Measurements from ENCODE around the gene ATF5.

Gene ATF5

GRCh38 chr19:49889687-49890348 is 39.2 kb upstream of the ATF5 start:
- Mint-ChIP-seq H3K4me1 (peaks cover 24% of the 10 kb centered on the region), H3K4me3 (peak overlapping the region; percentile 63), H3K36me3 (ENCODE audit: low read depth) (peaks cover 15% of the 10 kb centered on the region), H3K27ac (peak overlapping the region; percentile 59), H3K27me3 (no peaks in the 10 kb centered on the region), H3K9me3 (no peaks in the 10 kb centered on the region)
- DNase-seq = peak; percentile 78
- peak; percentile 53 for ATAC-seq

GRCh38 chr19:49890349-49891311 is 38.4 kb upstream of the ATF5 start:
- ATAC-seq = peak; percentile 54
- Mint-ChIP-seq H3K4me1 (peaks cover 30% of the 10 kb centered on the region), H3K4me3 (peak overlapping the region; percentile 63)

GRCh38 chr19:49891393-49891792 is 37.6 kb upstream of the ATF5 start:
- H3K4me3 Mint-ChIP-seq = no peak overlapping the region
- no peak for ATAC-seq

More at GRCh38 chr19:49890349-49891311, 38.4 kb upstream of the ATF5 start:
- Mint-ChIP-seq H3K9me3 (no peaks in the 10 kb centered on the region), H3K27ac (peak overlapping the region; percentile 59), H3K36me3 (ENCODE audit: low read depth) (peaks cover 11% of the 10 kb centered on the region), H3K27me3 (no peaks in the 10 kb centered on the region)
- DNase-seq = peak; percentile 64

GRCh38 chr19:49892716-49893115 is 36.3 kb upstream of the ATF5 start:
- peaks cover 7% of the 10 kb centered on the region for H3K36me3 Mint-ChIP-seq (ENCODE audit: low read depth)
- no peaks in the 10 kb centered on the region for H3K9me3 Mint-ChIP-seq
- DNase-seq = no peak
- H3K4me1 Mint-ChIP-seq = peaks cover 51% of the 10 kb centered on the region
- no peak for ATAC-seq
- H3K27ac Mint-ChIP-seq = peak overlapping the region; percentile 23
- H3K27me3 Mint-ChIP-seq = no peaks in the 10 kb centered on the region
- H3K4me3 Mint-ChIP-seq = peak overlapping the region; percentile 27

More at GRCh38 chr19:49891393-49891792, 37.6 kb upstream of the ATF5 start:
- no peak for DNase-seq
- H3K27ac Mint-ChIP-seq = no peak overlapping the region
- H3K4me1 Mint-ChIP-seq = peaks cover 38% of the 10 kb centered on the region
- no peaks in the 10 kb centered on the region for H3K9me3 Mint-ChIP-seq
- H3K36me3 Mint-ChIP-seq (ENCODE audit: low read depth) = peaks cover 8% of the 10 kb centered on the region
- no peaks in the 10 kb centered on the region for H3K27me3 Mint-ChIP-seq

GRCh38 chr19:49894011-49894664 is 34.9 kb upstream of the ATF5 start:
- Mint-ChIP-seq H3K4me3 (peak overlapping the region; percentile 80), H3K27me3 (no peaks in the 10 kb centered on the region), H3K27ac (peak overlapping the region; percentile 31), H3K9me3 (no peaks in the 10 kb centered on the region), H3K36me3 (ENCODE audit: low read depth) (peaks cover 6% of the 10 kb centered on the region), H3K4me1 (peaks cover 61% of the 10 kb centered on the region)
- ATAC-seq (no peak), DNase-seq (peak; percentile 28)

GRCh38 chr19:49894879-49895565 is 34.0 kb upstream of the ATF5 start:
- peak; percentile 30 for ATAC-seq
- peak; percentile 62 for DNase-seq
- Mint-ChIP-seq H3K36me3 (ENCODE audit: low read depth) (peaks cover 3% of the 10 kb centered on the region), H3K27me3 (no peaks in the 10 kb centered on the region), H3K27ac (peak overlapping the region; percentile 76), H3K9me3 (no peaks in the 10 kb centered on the region), H3K4me3 (peak overlapping the region; percentile 80), H3K4me1 (peaks cover 58% of the 10 kb centered on the region)

- H3K27me3 Mint-ChIP-seq = no peaks in the 10 kb centered on the region
- ATAC-seq (no peak), DNase-seq (no peak)
- no peaks in the 10 kb centered on the region for H3K9me3 Mint-ChIP-seq
- H3K27ac Mint-ChIP-seq = peak overlapping the region; percentile 93
- peak overlapping the region; percentile 80 for H3K4me3 Mint-ChIP-seq
- peaks cover 60% of the 10 kb centered on the region for H3K4me1 Mint-ChIP-seq
- peaks cover 3% of the 10 kb centered on the region for H3K36me3 Mint-ChIP-seq (ENCODE audit: low read depth)
Observed at GRCh38 chr19:49895566-49896297, 33.3 kb upstream of the ATF5 start.

- peaks cover 69% of the 10 kb centered on the region for H3K4me1 Mint-ChIP-seq
- peaks cover 3% of the 10 kb centered on the region for H3K36me3 Mint-ChIP-seq (ENCODE audit: low read depth)
- DNase-seq = peak; percentile 74
Observed at GRCh38 chr19:49896863-49897621, 32.0 kb upstream of the ATF5 start, which contains the start of gene IL4I1. TSS of gene IL4I1 (minus strand) at chr19:49896887. CDS start at chr19:49896160, 727 bp downstream.

GRCh38 chr19:49904136-49904535 is 24.9 kb upstream of the ATF5 start:
- no peak for ATAC-seq
- H3K27me3 Mint-ChIP-seq = no peaks in the 10 kb centered on the region
- no peaks in the 10 kb centered on the region for H3K9me3 Mint-ChIP-seq
- no peak overlapping the region for H3K4me3 Mint-ChIP-seq
- peaks cover 64% of the 10 kb centered on the region for H3K4me1 Mint-ChIP-seq
- peaks cover 29% of the 10 kb centered on the region for H3K36me3 Mint-ChIP-seq (ENCODE audit: low read depth)
- no peak for DNase-seq
- H3K27ac Mint-ChIP-seq = no peak overlapping the region

More at GRCh38 chr19:49896863-49897621, 32.0 kb upstream of the ATF5 start, which contains the start of gene IL4I1:
- Mint-ChIP-seq H3K27ac (peak within 1 kb of the TSS; percentile 93), H3K27me3 (no peaks in the 10 kb centered on the region), H3K9me3 (no peaks in the 10 kb centered on the region), H3K4me3 (peak within 1 kb of the TSS; percentile 80)
- ATAC-seq = peak; percentile 71

- Mint-ChIP-seq H3K9me3 (no peaks in the 10 kb centered on the region), H3K27me3 (no peaks in the 10 kb centered on the region), H3K27ac (peak overlapping the region; percentile 43), H3K4me3 (no peak overlapping the region), H3K4me1 (peaks cover 66% of the 10 kb centered on the region), H3K36me3 (ENCODE audit: low read depth) (peaks cover 46% of the 10 kb centered on the region)
- ATAC-seq = no peak
- no peak for DNase-seq
Observed at GRCh38 chr19:49906879-49907564, 22.0 kb upstream of the ATF5 start.

- no peaks in the 10 kb centered on the region for H3K27me3 Mint-ChIP-seq
- no peaks in the 10 kb centered on the region for H3K9me3 Mint-ChIP-seq
- ATAC-seq (no peak), DNase-seq (no peak)
- no peak overlapping the region for H3K4me3 Mint-ChIP-seq
- peaks cover 69% of the 10 kb centered on the region for H3K4me1 Mint-ChIP-seq
- H3K36me3 Mint-ChIP-seq (ENCODE audit: low read depth) = peaks cover 52% of the 10 kb centered on the region
- peak overlapping the region; percentile 43 for H3K27ac Mint-ChIP-seq
Observed at GRCh38 chr19:49907745-49908446, 21.1 kb upstream of the ATF5 start.
